Hepatocyte (in vitro differentiated cells): ENCODE measurements around the gene TLR2.

ENCODE experiments used
- CTCF ChIP-seq: fragments of 200-600 bp; sonication (generic); IDR thresholded peaks from 2 replicates; pipeline ENCODE4 v1.5.1; 2016; ENCODE audit warnings: antibody characterized with exemption, mild to moderate bottlenecking; ENCODE audit not compliant: poor library complexity
- EZH2 ChIP-seq: fragments of 200-600 bp; sonication (generic); IDR thresholded peaks from 2 replicates; pipeline ENCODE4 v1.6.1; 2016; ENCODE audit warnings: antibody characterized with exemption, mild to moderate bottlenecking, borderline replicate concordance

- TF ChIP-seq CTCF (no peak), EZH2 (no peak)
Observed at GRCh38 chr4:153638999-153639398, 45.1 kb upstream of the TLR2 start.
